HG02571 (cell line): Measurements from ENCODE around the gene MAP2K2.

Experiments used
- ATAC-seq: cut with Tn5 transposase; IDR thresholded peaks from one replicate; pipeline ENCODE4 v1.9.1; 2021; ENCODE audit warnings: mild to moderate bottlenecking, moderate library complexity; ENCODE audit not compliant: unreplicated experiment

Gene MAP2K2

DNA sequence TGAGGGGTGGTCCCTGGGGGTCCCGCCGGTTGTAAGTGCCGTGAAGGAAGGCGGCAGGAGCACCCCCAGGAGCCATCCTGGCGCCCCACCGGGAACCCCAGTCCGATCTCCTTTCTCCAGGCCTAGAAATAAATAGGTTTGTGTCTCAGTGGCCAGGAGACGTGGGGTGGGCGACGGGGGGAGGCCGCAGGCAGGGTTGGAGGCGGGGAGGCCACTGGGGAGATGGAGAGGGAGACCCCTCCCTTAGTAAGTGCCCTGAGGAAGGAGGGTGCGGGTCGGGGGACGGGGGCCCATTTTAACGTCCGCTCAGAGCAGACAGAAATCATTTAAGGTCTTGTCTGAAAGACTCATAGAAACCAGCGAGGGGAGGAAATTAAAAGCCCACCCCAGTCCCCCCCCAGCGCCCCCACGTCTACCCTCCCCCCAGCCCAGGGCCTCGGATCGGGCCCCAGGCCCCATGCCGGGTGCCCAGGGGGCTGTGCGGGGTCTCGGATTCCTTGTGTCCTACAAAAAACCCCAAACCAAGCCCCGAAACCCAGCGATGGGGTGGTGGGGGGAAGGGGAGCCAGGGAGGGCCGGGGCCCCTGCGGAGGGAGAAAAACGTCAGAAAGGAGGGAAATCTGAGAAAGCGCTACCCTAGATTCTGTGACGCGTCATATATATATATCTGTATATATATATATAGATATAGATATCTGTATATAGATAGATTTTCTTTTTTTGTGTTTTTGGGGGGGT lies 76.8 kb downstream of the MAP2K2 start:
- no peak for ATAC-seq

DNA sequence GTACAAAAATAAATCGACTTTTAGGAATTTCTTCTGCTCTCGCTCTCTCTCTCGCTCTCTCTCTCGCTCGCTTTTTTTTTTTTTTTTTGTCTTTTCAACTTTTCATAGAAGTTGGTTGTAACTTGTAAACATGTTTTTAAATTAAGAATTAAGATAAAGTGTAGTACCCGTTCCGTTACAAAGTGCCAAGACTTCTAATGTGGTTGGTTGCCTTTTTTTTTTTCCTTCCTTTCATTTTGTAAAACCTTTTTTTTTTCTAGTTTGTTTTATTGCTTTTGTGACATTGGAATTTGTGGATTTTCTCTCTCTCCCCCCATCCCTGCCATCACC lies 77.6 kb downstream of the MAP2K2 start:
- no peak for ATAC-seq

DNA sequence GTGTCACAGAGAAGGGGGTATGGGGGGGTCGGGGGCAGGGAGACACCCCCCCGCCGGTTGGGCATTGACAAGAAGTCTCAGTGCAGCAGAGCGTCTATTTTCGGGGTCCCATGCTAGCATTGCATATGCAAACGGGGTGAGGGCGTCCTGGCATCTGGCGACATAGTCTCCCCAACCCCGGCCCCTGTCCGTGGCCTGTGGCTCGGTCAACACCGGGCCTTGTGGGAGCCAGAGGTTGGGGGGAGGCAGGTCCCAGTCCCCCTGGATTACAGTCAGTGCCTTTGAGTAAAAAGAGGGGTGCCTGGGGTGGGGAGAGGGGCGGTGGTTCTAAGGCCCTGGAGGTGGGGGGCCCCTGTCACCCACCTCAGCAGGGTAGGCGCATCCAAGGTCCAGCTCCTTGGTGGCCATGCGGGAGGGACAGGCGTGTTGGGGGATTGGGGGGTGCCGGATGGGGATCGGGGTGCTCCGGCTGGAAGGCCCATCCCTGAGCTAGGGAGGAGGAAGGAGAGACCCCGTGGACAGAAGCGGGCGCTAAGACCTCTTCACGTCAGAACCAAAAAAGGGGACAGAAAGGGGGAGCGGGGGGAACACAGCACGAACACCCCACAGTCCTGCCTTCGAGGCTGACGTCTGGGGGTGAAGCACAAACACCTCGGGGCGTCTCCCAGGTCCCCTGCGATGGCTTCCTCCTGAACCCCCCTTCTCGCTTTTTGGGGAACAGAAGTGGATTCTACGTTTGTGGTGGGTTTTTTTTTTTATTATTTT lies 78.1 kb downstream of the MAP2K2 start:
- ATAC-seq = no peak

GRCh38 chr19:4044990-4045465 lies 78.9 kb downstream of the MAP2K2 start:
- no peak for ATAC-seq

GRCh38 chr19:4043966-4044715 lies 79.8 kb downstream of the MAP2K2 start:
- ATAC-seq = no peak

DNA sequence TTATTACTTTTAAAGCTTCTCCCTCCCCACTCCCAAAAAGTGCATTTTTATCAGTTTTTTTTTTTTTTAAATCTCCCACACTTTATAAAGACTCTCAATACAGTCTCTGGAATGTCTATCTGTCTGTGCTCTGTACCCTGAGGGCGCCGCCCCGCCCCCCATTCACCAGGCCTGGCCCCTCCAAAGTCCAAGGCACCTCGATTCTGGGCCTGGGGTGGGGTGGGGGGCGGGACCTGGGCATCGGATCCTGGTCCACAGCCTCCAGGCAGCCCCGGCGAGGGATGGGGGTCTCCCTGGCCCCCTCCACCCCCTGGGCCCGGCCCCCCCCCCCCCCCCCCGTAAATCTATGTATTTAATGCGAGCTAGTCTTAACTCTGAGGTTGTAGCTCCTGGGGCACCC lies 80.5 kb downstream of the MAP2K2 start:
- no peak for ATAC-seq

- ATAC-seq = no peak
Measured at GRCh38 chr19:4042731-4043082, 81.2 kb downstream of the MAP2K2 start.

GRCh38 chr19:4042064-4042730 lies 81.7 kb downstream of the MAP2K2 start:
- no peak for ATAC-seq
